Measurements from ENCODE around the gene OR10V1. TPM values are rescaled to one million over a fixed set of nuclear protein-coding genes. Genes with fewer than 3 reads are reported as not detected.

The OR10V1 gene
- total and polyA plus RNA-seq, 2 experiments from 2014 or later, result not detected

GRCh38 chr11:59679347-59679746 lies 34.3 kb downstream of the OR10V1 start:
- Histone ChIP-seq H3K4me1 (ENCODE audit: insufficient read depth) (0 out of 2 replicates have a peak, but pooled peaks cover 2% of the 10 kb centered on the region), H3K4me2 (no peak overlapping the region), H3K79me2 (replicated peaks; ENCODE audit: insufficient read depth) (no peaks in the 10 kb centered on the region), H3K36me3 (ENCODE audit: insufficient read depth) (no peaks in the 10 kb centered on the region), H3F3A (replicated peaks; ENCODE audit: low read depth) (no peaks in the 10 kb centered on the region), H3K4me3 (no peak overlapping the region), H3K27ac (ENCODE audit: low read depth) (no peak overlapping the region), H3K27me3 (ENCODE audit: insufficient read depth) (no peaks in the 10 kb centered on the region), H2AFZ (no peak overlapping the region), H3K9me2 (ENCODE audit: insufficient read depth) (no peaks in the 10 kb centered on the region), H4K20me1 (replicated peaks; ENCODE audit: insufficient read depth) (no peaks in the 10 kb centered on the region)
- H3K36me3 Mint-ChIP-seq (ENCODE audit: low read depth), result no peaks in the 10 kb centered on the region
- no peaks in the 10 kb centered on the region for H3K9me3 Mint-ChIP-seq
- no peaks in the 10 kb centered on the region for H3K27me3 Mint-ChIP-seq (ENCODE audit: insufficient read depth, low read depth, poor library complexity)
- no peak overlapping the region for H3K27ac Mint-ChIP-seq
- TF ChIP-seq POLR2AphosphoS5 (IDR thresholded peaks at IDR 0.05; ENCODE audit: low read depth) (no peak), JUNB (IDR thresholded peaks at IDR 0.05; ENCODE audit: unreplicated experiment) (no peak), STAT1 (IDR thresholded peaks at IDR 0.05; ENCODE audit: unreplicated experiment) (no peak), NANOG (IDR thresholded peaks at IDR 0.05; ENCODE audit: borderline replicate concordance) (no peak), EZH2phosphoT487 (IDR thresholded peaks at IDR 0.05; ENCODE audit: unreplicated experiment) (no peak), ZNF331 (CRISPR knock-in tag; IDR thresholded peaks at IDR 0.05; ENCODE audit: low read depth) (no peak), ZNF114 (CRISPR knock-in tag; IDR thresholded peaks at IDR 0.05) (no peak), CREB1 (CRISPR knock-in tag; IDR thresholded peaks at IDR 0.05; ENCODE audit: low read depth) (no peak)
- no peak for ATAC-seq
- DNase-seq (ENCODE audit: low spot score), result no peak
- no peak overlapping the region for H3K4me3 Mint-ChIP-seq
- no peaks in the 10 kb centered on the region for H3K4me1 Mint-ChIP-seq

- no peaks in the 10 kb centered on the region for H4K20me1 ChIP-seq (replicated peaks; ENCODE audit: insufficient read depth)
- no peaks in the 10 kb centered on the region for H3K36me3 Mint-ChIP-seq (ENCODE audit: low read depth)
- no peak for ATAC-seq
- H3K79me2 ChIP-seq (replicated peaks; ENCODE audit: insufficient read depth), result no peaks in the 10 kb centered on the region
- H3F3A ChIP-seq (replicated peaks; ENCODE audit: low read depth), result no peaks in the 10 kb centered on the region
- no peak overlapping the region for H3K4me3 ChIP-seq
- no peak overlapping the region for H3K4me2 ChIP-seq
- no peak for DNase-seq (ENCODE audit: low spot score)
- H3K36me3 ChIP-seq (ENCODE audit: insufficient read depth), result no peaks in the 10 kb centered on the region
- H3K27me3 ChIP-seq (ENCODE audit: insufficient read depth), result no peaks in the 10 kb centered on the region
- H3K27ac Mint-ChIP-seq, result no peak overlapping the region
- H3K4me1 Mint-ChIP-seq, result no peaks in the 10 kb centered on the region
- TF ChIP-seq JUNB (IDR thresholded peaks at IDR 0.05; ENCODE audit: unreplicated experiment) (no peak), EZH2 (IDR thresholded peaks at IDR 0.05; ENCODE audit: low read depth, unreplicated experiment) (no peak), CREB1 (CRISPR knock-in tag; IDR thresholded peaks at IDR 0.05; ENCODE audit: low read depth) (no peak), EZH2phosphoT487 (IDR thresholded peaks at IDR 0.05; ENCODE audit: unreplicated experiment) (no peak), ETS1 (IDR thresholded peaks at IDR 0.05) (no peak), NANOG (IDR thresholded peaks at IDR 0.05; ENCODE audit: borderline replicate concordance) (no peak), POLR2AphosphoS5 (IDR thresholded peaks at IDR 0.05; ENCODE audit: low read depth) (no peak), ZNF331 (CRISPR knock-in tag; IDR thresholded peaks at IDR 0.05; ENCODE audit: low read depth) (no peak)
- 0 out of 2 replicates have a peak, but pooled peaks cover 2% of the 10 kb centered on the region for H3K4me1 ChIP-seq (ENCODE audit: insufficient read depth)
- no peak overlapping the region for H3K4me3 Mint-ChIP-seq
- H3K27ac ChIP-seq (ENCODE audit: low read depth), result no peak overlapping the region
- no peaks in the 10 kb centered on the region for H3K9me2 ChIP-seq (ENCODE audit: insufficient read depth)
- no peaks in the 10 kb centered on the region for H3K27me3 Mint-ChIP-seq (ENCODE audit: insufficient read depth, low read depth, poor library complexity)
- no peak overlapping the region for H2AFZ ChIP-seq
- H3K9me3 Mint-ChIP-seq, result no peaks in the 10 kb centered on the region
Observed at GRCh38 chr11:59678813-59679165, 34.9 kb downstream of the OR10V1 start.
